HG02610 (cell line): Measurements from ENCODE around the gene PARVA.

Experiments
- ATAC-seq: cut with Tn5 transposase; IDR thresholded peaks from one replicate; pipeline ENCODE4 v1.9.1; 2021; ENCODE audit warnings: mild to moderate bottlenecking, moderate library complexity; ENCODE audit not compliant: unreplicated experiment

PARVA gene

DNA sequence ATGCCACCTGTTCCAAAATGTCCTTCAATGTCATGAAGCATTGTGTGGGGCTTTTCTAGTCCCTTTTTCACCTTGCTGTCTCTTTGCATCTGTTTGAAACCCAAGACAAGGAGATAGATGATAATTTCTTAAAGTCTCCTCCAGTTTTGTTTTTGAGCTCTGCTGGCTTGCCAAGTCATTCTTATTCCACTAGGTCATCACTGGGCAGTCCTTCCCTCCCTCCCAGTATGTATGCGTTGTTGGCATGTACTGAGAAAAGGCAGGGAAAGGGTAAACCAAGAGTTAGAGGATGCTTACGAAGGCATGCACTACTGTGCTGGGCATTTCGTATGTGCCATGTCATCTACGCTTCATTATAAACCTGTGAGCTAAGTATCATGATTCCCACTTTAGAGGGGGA lies 78.6 kb downstream of the PARVA start:
- no peak for ATAC-seq

DNA sequence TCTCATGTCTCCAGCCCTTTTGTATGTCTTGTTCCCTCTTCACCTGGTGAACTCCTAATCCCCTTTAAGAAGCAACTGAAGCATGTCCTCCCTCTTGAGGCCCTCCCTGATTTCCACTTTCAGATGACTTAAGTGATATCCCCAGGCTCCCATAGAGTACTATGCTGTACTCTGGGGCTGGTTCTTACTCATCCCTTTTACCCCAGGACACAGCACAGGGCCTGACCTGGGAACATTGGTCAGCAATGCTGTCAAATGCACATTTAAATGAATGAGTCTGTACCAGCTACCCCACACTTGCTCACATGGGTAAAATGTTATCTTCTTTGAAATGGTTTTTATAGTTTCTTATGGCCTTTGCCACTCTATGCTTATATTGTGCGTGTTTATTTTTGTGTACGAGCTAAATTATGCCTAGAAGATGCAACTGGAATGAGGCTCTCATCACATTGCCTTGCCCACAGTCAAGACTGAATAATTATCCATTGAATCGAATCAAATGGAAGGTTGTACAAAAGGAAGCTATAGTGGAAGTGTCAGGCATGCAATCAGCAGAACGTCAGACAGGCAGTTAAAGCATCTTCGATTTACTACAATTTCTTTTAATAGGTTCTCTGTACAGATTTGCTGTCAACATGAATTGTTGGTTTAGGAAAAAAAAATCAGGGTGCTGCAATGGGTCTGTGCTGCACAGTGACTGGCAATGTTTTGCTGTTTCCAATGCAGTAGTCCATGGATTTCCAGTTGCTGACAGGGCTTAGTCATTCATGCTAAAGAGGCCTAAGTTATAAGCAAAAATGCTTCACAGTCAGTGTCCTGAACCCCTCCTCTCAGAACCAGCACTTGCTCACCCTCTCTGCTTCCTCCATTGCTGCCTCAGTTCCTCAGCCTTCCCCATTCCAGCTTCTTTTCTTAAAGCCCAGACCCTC lies 79.5 kb downstream of the PARVA start:
- no peak for ATAC-seq

DNA sequence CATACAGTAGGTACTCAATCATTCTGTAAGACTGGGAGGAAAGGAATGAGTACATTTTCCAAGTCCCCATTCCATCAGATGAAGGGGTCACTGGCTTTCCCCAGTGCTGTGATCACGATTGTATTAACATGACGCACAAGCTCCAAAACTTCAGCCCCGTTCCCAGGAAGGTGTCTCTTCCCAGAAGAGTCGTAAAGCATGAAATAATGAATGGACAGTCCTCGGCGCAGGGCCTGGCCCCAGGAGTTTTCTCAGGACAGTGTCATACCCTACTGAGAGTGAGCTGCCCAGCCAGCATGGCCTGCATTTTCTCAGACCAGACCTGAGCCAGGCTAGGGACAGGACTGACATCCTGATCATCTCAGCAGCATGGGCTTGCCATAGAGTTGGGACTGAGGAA lies 80.7 kb downstream of the PARVA start:
- no peak for ATAC-seq

DNA sequence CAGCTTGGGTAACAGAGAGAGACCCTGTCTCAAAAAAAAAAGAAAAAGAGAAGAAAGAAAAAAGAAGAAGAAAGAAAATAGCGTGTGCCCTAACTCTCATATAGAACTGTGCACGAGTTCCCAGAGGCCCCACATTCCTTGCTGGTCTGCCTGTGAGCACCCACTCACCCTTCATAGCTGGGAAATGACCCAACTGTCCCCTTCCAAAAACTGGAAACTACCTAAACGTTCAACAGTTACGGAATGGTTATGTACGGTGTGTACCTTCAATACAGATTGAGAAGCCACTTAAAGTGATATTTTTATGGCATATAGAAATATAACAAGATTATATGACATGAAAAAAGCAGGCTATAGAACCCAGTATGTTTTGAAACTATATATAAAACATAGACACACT lies 82.0 kb downstream of the PARVA start:
- ATAC-seq, result no peak

DNA sequence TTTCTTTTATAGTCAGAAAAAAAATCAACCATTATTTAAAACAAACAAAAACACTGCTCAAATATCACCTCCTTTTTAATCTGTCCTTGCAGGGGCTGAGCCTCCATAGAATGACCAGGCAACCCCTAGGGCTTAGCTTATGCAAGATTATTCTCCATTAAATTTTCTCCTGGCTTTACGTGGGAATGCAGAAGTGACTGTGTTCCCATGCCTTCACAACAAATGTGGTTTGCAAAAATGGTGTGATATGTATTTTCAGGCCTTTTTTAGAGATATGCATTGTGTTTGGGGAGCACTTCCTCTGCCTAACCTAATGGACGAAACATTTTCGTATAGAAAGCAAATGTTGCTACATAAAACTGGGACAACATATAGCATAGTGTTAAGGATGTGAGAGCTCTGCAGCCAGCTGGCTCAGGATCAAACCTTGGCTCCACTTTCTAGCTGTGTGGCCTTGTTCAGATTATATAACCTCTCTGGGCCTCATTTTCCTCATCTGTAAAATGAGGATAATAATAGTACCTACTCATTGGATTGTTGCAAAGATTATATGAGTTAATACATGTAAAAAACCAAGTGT lies 82.6 kb downstream of the PARVA start:
- no peak for ATAC-seq

DNA sequence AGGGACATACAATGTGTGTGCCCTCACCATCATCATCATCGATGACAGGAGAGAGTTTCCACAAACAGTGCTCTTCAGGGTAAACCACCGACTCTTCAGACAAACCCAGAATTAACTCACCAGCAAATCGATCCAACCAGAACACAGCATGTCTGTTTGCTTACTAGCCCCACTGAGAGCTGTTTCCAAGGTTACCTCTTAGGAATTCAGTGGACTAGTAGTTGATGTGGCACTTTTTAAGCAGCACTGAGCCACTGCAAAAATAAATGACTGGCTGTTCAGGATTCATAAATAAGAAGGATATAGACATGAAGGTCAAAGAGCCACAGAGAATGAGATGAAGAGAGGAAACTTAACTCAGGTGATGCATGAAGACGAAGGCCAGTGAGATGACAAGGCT lies 83.1 kb downstream of the PARVA start:
- no peak for ATAC-seq

DNA sequence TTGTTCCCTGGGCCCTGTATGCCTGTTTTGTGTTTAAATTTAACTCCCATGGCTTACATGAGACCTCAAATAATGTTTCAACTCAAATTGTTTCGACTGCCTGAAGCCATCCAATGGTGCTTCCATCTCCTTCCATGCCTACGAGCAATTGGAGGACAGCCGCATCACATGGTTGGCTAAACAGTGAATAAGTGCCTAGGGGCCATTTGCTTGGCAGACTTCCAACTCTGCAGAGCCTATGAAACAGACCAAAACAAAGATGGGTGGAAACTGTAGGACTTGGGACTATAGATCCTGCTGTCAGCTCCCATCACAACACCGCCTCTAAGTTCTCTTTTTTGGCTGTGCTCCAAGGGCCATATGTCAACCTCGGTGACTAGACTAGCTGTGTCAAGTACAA lies 84.1 kb downstream of the PARVA start:
- ATAC-seq, result no peak

DNA sequence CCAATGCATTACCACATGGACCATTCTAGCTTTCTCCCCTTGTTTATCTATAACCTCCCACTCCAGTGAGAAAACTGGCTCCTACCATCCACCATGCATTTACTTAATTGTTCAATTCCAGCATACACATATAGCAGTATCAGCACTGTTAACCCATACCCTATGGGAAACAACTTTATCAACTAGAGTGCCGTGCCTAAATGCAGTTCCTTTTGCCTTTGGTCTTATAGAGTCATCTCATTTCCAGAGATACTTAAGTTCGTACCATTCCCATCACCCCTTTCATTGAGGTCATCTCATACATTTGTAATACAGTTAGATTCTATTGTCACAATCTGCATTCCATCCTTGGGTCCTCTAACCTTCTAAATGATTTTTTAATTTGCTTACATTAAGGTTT lies 86.9 kb downstream of the PARVA start:
- ATAC-seq, result no peak

DNA sequence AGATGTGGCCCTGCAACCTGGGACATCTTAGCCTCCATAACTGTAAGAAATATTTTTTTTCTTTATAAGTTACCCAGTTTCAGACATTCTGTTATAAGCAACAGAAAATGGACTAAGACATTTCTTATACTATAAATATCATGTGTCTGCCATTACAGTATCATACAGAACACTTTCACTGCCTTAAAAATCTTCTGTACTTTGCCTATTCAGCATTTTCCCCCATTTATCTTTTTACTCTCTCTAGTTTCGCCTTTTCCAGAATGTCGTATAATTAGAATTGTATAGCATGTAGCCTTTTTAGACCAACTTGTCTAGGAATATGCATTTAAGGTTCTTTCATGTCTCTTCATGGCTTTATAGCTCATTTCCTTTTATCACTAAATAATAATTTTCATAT lies 88.0 kb downstream of the PARVA start:
- no peak for ATAC-seq

DNA sequence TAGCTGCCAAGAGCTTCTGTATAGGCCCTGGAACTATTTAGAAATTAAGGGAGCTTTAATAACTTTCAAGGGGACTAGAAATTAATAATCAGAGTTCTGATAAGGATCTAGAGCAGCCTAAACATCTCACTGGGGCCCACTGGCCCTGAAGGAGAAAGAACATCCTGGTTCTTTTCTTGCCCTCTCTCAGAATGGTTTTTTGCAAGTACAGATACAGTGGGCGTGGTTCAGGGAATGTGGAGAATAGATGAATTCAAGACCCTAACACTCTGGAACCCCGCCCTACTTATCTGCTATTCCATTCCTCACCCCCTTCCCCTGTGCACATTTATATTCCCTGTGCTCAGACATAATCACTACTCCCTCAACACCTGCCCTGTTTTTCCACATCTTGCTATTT lies 90.2 kb downstream of the PARVA start:
- ATAC-seq, result no peak

DNA sequence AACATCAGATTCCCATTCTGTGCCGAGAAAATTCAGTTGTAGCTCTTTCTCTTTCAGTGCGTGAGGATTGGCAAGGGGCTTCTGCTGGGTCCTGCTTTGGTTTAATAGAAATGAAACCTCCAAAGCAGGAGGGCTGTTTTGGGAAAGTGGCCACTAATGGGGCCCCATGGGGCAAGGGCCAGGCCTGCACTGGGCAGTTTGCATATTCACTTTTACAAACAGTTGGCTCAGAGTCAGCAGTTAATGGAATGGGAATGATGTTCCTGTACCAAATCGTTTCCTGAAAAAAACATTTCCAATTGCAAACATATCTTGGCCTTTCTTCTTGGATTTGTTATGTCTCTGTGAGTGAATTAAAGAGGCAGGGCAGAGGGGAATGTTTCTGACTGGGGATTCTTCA lies 92.1 kb downstream of the PARVA start:
- ATAC-seq, result no peak

DNA sequence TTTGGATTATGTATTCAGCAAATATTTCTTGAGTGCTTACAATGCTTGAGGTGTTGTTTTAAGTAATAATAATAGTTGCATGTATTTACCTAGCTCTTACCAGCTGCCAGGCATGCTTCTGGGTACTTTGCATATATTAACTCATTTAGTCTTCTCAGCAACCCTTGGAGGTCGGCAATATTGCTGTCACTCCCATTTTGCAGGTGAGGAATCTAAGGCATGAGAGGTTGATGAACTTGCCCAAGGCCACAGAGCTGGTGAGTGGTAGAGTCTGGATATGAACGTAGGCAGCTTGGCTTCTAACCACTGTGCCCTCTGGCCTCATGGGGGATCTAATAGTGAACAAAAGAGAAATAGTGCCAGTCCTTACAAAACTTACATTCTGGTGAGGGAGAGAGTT lies 92.9 kb downstream of the PARVA start:
- ATAC-seq, result no peak

DNA sequence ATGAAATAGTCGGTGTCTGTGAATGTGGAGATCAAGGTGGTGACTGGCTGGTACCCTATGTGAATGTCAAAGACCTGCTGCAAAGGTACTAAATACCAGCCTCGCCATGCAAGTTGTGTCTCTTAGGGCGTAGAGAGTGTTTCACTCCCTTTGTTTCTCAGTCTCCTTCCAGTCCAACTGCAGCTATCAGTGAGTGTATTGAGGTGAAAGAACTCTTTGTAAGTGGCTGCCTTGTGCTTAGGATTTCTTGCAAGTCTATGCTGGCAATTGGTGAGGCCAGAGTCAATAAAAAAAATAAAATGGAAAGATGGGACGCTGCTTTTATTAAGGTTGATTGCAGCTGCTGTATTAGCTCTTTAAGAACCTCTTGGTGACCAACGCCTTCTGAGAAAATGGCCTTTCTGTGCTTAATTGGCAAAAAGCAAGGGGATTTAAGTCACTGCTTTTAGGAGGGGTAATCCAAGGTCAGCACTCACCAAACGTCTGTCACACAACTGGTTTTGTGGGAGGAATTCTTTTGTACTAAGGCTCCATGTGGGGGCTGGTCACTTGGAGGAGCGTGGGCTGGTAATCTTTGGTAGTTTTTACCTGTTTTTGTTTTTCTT lies 95.1 kb downstream of the PARVA start:
- no peak for ATAC-seq

DNA sequence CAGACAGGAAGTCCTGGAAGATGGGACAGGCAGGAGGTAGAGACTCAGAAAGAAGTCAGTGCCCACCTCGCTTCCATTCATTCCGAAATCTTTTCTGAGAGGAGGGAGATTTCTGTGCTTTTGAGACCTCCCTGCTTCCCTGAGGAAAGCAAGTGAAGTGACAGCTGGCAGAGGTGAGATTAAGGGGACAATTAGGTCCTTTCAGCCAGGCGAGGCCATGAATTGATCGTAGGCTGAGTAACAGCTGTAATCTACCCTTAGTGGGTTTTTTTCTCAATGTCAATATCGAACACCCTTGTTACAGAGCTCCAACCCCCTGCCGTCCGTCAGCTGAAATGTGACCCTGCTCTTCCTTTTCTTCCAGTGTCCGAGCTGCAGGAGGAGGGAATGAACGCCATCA lies 96.0 kb downstream of the PARVA start:
- no peak for ATAC-seq

DNA sequence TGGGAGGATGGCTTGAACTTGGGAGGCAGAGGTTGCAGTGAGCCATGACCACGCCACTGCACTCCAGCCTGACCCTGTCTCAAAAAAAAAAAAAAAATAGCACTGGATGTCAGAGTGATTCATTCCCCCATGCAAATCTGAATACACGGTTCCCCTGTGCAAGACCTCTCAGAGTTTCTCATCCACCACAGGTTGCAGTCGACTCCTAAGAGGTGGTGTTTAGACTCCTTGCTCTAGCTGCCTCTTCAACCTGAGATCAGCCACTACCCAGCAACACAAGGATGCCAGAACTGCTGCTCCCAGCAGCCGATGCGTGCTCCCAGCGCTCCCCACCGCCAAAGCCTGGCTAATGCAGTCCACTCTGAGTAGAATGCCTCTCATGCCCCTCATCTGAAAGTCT lies 97.5 kb downstream of the PARVA start:
- ATAC-seq, result no peak

DNA sequence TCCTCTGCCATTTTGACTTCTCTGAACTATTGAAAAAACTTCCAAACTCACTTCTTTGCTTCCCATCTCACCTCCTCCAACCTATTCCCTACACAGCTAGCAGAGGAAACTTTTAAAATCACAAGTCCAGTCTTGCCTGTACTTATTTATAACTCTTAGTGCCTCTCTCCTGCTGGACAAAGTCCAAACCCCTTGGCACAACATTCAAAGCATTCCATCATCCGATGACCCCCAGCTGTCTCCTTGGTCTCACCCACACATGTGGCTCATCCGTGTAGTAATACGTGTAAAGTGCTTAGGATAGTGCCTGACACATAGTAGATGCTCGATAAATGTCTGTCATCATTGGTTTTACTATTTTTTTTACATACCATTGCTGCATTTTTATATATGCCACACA lies 101.4 kb downstream of the PARVA start:
- ATAC-seq, result no peak

DNA sequence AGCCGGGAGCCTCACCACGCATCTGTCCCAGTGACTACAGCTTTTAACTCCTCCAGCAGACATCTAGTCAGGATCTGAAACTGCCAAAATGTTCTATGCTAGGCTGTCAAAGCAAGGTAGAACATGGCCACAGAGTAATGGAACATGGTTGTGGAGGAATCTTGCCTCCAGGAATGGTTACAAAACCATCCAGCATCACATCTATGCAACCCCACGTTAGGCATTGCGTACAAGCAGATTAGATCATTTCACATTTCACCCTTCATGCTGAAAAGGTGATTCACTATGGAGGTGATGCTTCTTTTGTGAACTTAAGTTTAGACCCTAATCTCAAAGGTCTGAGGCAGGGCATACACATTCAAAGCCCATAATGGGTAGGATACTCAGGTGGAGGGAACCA lies 103.0 kb downstream of the PARVA start:
- ATAC-seq, result no peak

DNA sequence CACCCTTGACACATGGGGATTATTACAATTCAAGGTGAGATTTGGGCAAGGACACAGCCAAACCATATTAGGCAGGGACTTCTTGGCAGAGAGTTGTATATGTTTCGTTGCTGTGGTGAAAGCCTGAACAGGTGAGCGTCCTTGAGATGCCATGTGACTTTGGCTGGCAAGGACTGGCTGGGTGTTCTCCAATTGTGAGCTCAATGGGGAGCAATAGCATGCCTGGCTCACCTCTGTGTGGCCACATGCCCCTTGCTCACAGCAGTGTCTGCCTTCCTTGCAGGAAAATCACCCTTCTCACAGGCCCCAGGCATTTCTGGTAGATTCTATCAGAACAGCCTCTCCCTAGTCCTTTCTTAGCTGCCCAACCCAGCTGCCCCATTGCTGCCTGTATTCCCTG lies 105.5 kb downstream of the PARVA start:
- no peak for ATAC-seq

DNA sequence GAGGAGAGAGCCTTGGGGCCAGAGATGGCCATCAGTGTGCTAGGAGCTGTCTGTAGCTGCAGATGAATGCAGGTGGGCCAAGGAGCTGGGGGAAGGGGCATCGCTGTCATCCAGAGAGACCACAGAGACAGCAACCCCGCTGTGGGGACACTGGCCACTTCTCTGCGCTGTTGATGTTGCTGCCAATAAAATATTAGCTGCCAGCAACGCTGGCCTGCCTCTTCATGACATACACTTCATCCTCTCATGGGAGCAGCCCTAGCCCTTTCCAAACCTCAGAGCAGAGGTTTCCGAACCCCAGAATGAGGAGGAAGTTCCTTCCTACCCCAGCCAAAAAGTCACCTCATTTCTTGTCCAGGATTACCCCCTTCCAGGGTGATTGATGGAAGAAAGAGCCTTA lies 106.2 kb downstream of the PARVA start:
- no peak for ATAC-seq

DNA sequence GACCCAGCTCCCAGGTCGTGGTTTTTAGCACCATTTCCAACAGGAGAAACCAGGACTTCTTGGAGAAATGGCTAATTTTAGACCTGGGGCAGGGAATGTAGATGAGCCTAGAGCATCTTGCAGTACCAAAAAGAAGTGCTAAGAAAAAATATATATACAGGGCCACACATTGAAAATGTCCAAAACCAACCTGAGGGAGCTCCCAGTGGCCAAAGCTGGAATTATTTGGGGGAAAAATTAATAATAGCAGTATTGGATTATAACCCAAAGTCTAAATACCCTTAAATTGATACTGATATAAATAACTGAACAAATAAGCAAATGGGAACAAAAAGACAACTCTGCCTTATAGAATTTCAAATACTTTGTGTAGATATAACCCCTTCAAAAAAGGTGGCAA lies 108.0 kb downstream of the PARVA start:
- ATAC-seq, result no peak

DNA sequence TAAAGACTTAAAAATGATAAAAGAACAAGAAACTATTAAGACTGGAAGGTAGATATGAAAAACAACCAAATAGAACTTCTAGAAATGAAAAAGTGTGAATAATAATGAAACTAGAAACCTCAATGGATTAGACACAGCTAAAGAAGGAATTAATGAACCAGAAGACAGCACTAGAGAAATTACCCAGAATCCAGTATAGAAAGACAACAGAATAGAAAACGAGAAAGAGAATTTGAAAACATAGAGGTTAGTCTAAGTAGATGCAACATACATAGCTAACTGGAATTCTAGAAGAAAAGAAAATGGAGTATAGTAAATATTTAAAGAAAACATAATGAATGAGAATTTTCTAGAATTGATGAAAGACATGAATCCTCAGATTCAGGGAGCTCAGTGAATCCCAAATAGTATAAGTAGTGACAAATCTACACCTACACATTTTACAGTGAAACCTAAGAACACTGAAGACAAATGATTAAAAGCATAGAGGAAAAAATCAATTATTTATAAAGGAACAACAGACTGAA lies 111.9 kb downstream of the PARVA start:
- no peak for ATAC-seq

DNA sequence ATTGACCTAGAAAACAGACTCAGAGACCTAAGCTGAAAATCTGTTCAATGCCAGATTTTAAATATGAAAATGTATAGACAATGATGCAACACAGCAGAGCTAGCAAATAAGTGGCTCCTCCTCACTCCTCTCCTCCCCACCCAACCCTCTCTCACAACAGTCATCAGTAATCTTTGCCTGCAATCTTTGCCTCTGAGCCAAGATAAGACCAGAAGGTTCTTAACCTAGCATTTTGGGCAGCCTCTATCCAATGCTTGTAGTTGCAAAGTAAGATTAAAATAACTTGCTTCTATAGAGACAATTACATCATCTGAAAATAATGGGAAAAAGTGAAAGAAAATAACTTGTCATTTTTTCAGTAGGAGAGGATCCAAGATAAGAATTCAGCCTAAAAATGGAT lies 117.3 kb downstream of the PARVA start:
- ATAC-seq, result no peak
